Pons (tissue), 1 donor: Measurements from ENCODE around the gene SERPINB13.

Source experiments
- DNase-seq: peaks from one replicate; pipeline ENCODE4 v3.0.0-alpha.2; 2016; ENCODE audit warnings: low spot score

The SERPINB13 gene, protein sequence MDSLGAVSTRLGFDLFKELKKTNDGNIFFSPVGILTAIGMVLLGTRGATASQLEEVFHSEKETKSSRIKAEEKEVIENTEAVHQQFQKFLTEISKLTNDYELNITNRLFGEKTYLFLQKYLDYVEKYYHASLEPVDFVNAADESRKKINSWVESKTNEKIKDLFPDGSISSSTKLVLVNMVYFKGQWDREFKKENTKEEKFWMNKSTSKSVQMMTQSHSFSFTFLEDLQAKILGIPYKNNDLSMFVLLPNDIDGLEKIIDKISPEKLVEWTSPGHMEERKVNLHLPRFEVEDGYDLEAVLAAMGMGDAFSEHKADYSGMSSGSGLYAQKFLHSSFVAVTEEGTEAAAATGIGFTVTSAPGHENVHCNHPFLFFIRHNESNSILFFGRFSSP

GRCh38 chr18:63586966-63587365 lies at the start of gene SERPINB13:
TSS of gene SERPINB13 (plus strand) at chr18:63587343. CDS start at chr18:63588668, 1,325 bp downstream.
- no peak for DNase-seq

- DNase-seq = no peak
These were observed 47.1 kb upstream of the SERPINB13 start for GRCh38 chr18:63539904-63540510.

DNA sequence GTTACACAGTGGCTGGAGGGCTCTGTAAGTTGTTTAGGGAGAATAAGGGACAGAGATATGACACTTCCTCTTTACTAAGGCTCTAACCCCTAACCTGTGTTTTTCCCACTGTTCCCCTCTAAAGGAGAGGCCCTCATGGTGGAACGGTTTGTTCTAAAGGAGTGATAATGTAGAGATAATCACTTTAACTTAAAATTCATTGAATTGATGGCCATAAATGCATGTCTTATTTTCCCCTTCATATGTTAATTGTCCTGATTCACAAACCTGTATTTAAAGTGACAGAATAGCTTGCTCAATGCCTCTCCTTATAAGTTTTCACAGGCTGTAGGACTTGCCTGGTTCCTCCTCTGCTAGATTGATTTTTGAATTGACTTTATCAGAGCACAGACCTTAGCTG lies 45.1 kb upstream of the SERPINB13 start, which contains the start of gene SERPINB12:
TSS of gene SERPINB12 (plus strand) at position 301 of the 400 bp plus-strand sequence. CDS start 13,791 bp downstream, outside the sequence.
- no peak for DNase-seq

DNA sequence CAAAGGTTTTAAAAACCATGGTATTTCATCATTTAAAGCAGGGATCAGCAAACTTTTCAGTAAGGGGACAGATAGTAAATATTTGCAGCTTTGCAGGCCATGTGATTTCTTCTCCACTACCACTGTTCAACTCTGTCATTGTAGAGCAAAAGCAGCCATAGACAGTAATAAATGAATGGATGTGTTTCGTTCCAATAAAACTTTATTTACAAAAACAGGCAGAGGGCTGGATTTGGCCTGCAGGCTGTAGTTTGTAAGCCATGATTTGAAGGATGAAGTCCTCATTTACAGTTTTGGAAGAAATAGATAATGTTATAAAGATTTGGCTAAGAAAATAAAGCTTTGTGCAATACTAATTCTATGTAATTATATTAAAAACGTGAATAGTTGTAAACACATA lies 43.1 kb upstream of the SERPINB13 start:
- DNase-seq = no peak

- DNase-seq = no peak
These were observed 42.1 kb upstream of the SERPINB13 start for GRCh38 chr18:63545000-63545399.

- peak; percentile 43 for DNase-seq
These were observed 37.1 kb upstream of the SERPINB13 start for GRCh38 chr18:63550068-63550467.

DNA sequence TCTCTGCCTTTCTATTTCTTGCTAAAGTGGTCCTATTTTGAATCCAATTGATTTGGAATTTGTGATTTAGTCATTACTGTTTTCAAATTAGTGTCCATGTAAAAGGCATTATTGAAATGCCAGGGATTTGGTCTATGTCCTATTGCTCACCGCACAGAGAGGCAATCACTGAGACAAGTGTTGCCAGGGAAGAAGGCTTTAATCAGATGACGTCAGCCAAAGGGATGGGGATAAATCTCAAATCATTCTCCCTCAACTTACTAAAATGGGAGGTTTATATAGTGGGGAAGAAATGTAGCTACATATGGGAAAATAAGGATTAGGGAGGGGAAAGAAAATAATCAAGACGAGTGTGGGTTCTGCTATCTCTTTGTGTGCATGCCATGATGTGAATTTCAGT lies 35.4 kb upstream of the SERPINB13 start:
- DNase-seq = no peak

DNA sequence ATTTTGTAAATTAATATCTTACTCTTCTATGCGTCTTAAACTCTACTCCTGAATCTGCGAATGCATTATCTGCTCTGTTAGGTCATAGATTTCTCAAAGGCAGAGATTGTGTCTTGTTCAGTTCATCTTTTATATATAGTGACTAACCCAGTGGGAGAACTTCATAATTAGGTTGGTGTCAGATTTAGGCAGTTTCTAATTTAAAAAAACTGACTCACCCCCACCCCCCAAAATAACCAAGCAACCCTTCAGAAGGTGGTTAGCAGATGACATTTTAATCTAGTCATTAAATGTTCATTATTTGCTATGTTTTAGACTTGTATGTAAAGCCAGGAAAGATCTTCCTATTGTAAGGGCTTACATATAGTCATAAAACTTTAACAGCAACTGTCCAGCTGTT lies 34.6 kb upstream of the SERPINB13 start:
- DNase-seq = no peak

DNA sequence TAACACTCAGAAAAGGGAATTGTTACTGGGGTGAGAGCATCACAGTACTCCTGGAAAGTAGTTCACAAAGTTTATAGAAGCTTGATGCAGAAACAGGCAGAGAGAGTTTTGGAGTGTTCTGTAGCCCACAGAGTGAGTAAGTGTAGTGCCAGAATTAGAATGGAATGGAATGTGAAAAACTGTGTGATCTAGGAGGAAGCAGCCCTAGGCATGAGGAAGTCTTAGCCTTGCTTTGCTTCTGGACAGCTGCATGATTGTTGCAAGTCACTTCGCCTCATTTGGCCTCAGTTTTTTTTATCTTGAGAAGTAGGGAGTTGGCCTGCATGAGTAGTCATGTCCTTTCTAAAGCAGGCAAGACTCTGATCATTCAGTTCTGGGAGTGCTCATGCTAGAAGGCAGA lies 34.1 kb upstream of the SERPINB13 start:
- DNase-seq = peak; percentile 60

GRCh38 chr18:63559567-63560491 lies 27.3 kb upstream of the SERPINB13 start:
- DNase-seq = no peak

- DNase-seq = no peak
These were observed 24.9 kb upstream of the SERPINB13 start for GRCh38 chr18:63562284-63562683.

- DNase-seq = no peak
These were observed 23.1 kb upstream of the SERPINB13 start for GRCh38 chr18:63564021-63564420.

GRCh38 chr18:63564561-63564960 lies 22.6 kb upstream of the SERPINB13 start:
- DNase-seq = no peak

GRCh38 chr18:63567276-63567675 lies 19.9 kb upstream of the SERPINB13 start:
- no peak for DNase-seq

DNA sequence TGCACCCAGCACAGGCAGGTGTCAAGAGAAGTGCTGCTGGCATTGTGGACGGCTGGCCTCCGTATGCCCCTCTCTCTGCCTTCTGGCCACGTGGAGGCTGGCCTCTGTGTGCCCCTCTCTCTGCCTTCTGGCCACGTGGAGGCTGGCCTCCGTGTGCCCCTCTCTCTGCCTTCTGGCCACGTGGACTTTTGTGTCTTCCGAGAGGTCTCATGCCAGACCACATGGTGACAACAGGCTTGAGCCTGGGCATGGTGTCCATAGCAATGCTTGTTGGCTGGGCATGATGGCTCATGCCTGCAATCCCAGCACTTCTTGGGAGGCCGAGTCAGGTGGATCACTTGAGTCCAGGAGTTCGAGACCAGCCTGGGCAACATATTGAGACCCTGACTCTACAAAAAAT lies 19.3 kb upstream of the SERPINB13 start:
- no peak for DNase-seq

DNA sequence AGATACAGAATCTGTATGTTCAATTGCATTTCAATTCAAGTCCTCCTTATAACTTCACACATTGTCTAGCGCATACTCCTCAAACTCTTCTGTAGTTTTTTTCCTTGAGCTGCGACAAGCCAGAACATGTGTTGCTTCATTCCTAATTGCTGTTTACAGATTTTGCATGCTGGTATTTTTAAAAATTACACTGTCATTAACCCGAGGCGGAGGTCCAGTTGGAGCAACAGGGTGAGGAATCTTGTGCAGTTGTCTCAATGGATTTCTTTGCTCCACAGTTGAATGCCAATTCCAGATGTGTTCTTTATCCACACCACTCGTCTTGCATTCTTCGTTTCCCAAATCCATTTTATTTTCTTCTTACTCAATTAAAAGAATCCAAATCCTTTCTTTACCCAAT lies 16.4 kb upstream of the SERPINB13 start:
- no peak for DNase-seq

GRCh38 chr18:63575681-63576080 lies 11.5 kb upstream of the SERPINB13 start:
- DNase-seq = no peak

DNA sequence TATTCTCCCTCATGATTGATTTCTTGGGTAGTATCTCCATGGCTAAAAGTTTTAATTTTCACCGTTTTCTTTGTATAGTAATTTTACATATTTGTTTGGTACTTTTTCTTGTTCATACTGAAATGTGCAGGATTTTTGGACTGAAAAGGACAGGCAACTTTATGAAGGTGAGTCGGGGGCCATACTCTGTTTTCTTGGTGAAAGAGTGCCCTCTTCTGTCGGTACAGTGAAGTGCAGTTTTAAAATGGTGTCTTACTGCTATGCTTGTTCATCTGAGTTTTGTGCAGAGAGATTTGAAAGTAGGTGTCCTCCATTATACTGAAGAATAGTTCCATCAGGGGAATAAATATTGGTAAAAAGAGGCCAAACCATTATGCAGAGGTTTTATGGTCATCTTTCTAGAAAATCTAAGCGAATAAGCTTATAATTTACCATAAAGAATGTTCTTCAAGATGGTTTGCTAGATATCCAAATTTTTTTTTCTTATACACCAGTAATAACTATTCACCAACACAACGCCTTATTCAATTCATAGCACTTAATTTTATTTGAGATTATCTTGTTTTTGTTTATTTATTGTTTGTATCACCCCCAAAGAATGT lies 8.7 kb upstream of the SERPINB13 start:
- DNase-seq = peak; percentile 51

GRCh38 chr18:63579616-63580015 lies 7.5 kb upstream of the SERPINB13 start:
- no peak for DNase-seq

DNA sequence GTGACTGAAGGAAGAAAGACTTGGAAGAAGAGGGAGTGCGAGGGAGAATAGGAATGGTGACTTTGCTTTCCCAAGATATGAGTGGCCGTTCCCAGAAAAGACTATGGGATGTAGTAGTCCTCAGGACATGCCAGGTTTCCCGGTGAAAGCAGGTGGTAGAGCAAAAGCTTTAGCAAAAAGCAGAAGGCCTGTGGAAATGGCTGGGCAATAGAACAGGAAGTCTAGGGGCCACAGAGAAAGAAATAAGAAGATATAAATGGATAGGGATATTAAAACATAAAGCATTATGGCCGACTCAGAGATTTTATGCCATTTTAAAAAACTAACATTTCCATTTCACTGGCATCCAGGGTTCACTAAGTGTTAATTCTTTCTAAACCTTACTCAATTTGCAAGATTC lies 1.2 kb upstream of the SERPINB13 start:
- no peak for DNase-seq

- no peak for DNase-seq
These were observed 712 bp upstream of the SERPINB13 start for GRCh38 chr18:63586431-63586830.

DNA sequence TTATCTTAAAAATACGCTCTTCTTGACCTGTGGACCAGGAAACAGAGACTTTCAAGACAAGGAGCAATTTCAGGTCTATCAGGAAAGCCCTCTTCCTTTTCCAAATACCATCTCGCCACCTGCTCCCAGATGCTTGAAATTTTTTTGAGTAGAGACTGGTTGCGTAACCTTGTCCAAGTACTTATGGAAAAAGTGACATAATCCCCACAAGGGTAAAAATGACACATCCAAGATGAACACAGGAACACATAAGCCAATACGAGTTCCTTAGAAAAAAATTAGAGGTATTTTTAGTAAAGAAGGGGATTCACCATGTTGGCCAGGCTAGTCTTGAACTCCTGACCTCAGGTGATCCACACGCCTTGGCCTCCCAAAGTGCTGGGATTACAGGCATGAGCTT lies 1.8 kb downstream of the SERPINB13 start:
- no peak for DNase-seq
